ENCODE measurements around the gene TCHH. TPM values are rescaled to one million over a fixed set of nuclear protein-coding genes. Genes with fewer than 3 reads are reported as not detected.
"Not testable (repeated sequence)": the region's sequence is repeated elsewhere in the genome, so short reads cannot be mapped to it uniquely, and the experiment has no call there.

The TCHH gene
- total RNA-seq, 1 donor from 2014 or later, result 0.49 TPM

- H3K27ac Mint-ChIP-seq (ENCODE audit: unreplicated experiment), result no peak within 1 kb of the TSS
- no peak within 1 kb of the TSS for H3K4me3 Mint-ChIP-seq (ENCODE audit: unreplicated experiment)
- TF ChIP-seq CTCF (IDR thresholded peaks at IDR 0.05; ENCODE audit: partially characterized antibody, unreplicated experiment), result no peak
- no peaks in the 10 kb centered on the region for H3K4me1 Mint-ChIP-seq (ENCODE audit: low read depth, unreplicated experiment)
- no peaks in the 10 kb centered on the region for H3K27me3 Mint-ChIP-seq (ENCODE audit: unreplicated experiment)
- no peaks in the 10 kb centered on the region for H3K36me3 Mint-ChIP-seq (ENCODE audit: unreplicated experiment)
- H3K9me3 Mint-ChIP-seq (ENCODE audit: unreplicated experiment), result no peaks in the 10 kb centered on the region
- DNase-seq, result no peak
These were observed 26.1 kb downstream of the TCHH start, which contains the start of gene TCHHL1 for GRCh38 chr1:152089014-152089674. TCHHL1 (minus strand) TSS chr1:152089064; CDS start chr1:152088143, 921 bp downstream.

- no peaks in the 10 kb centered on the region for H3K4me1 Mint-ChIP-seq (ENCODE audit: low read depth, unreplicated experiment)
- H3K9me3 Mint-ChIP-seq (ENCODE audit: unreplicated experiment), result no peaks in the 10 kb centered on the region
- no peak for DNase-seq
- no peaks in the 10 kb centered on the region for H3K36me3 Mint-ChIP-seq (ENCODE audit: unreplicated experiment)
- no peaks in the 10 kb centered on the region for H3K27me3 Mint-ChIP-seq (ENCODE audit: unreplicated experiment)
- no peak overlapping the region for H3K27ac Mint-ChIP-seq (ENCODE audit: unreplicated experiment)
- no peak overlapping the region for H3K4me3 Mint-ChIP-seq (ENCODE audit: unreplicated experiment)
- TF ChIP-seq CTCF (IDR thresholded peaks at IDR 0.05; ENCODE audit: partially characterized antibody, unreplicated experiment), result no peak
These were observed 28.5 kb downstream of the TCHH start for GRCh38 chr1:152086760-152087159.

GRCh38 chr1:152084853-152085252 lies 30.4 kb downstream of the TCHH start:
- no peaks in the 10 kb centered on the region for H3K36me3 Mint-ChIP-seq (ENCODE audit: unreplicated experiment)
- no peaks in the 10 kb centered on the region for H3K4me1 Mint-ChIP-seq (ENCODE audit: low read depth, unreplicated experiment)
- H3K27me3 Mint-ChIP-seq (ENCODE audit: unreplicated experiment), result no peaks in the 10 kb centered on the region
- no peak for TF ChIP-seq CTCF (IDR thresholded peaks at IDR 0.05; ENCODE audit: partially characterized antibody, unreplicated experiment)
- H3K27ac Mint-ChIP-seq (ENCODE audit: unreplicated experiment), result no peak overlapping the region
- no peak overlapping the region for H3K4me3 Mint-ChIP-seq (ENCODE audit: unreplicated experiment)
- H3K9me3 Mint-ChIP-seq (ENCODE audit: unreplicated experiment), result no peaks in the 10 kb centered on the region
- DNase-seq, result no peak

GRCh38 chr1:152081026-152081425 lies 34.2 kb downstream of the TCHH start:
- not testable (repeated sequence) for H3K27me3 Mint-ChIP-seq (ENCODE audit: unreplicated experiment); H3K36me3 Mint-ChIP-seq (ENCODE audit: unreplicated experiment); H3K4me3 Mint-ChIP-seq (ENCODE audit: unreplicated experiment); H3K4me1 Mint-ChIP-seq (ENCODE audit: low read depth, unreplicated experiment); DNase-seq; H3K9me3 Mint-ChIP-seq (ENCODE audit: unreplicated experiment); H3K27ac Mint-ChIP-seq (ENCODE audit: unreplicated experiment)

- H3K4me3 Mint-ChIP-seq (ENCODE audit: unreplicated experiment); H3K27me3 Mint-ChIP-seq (ENCODE audit: unreplicated experiment); H3K4me1 Mint-ChIP-seq (ENCODE audit: low read depth, unreplicated experiment); H3K27ac Mint-ChIP-seq (ENCODE audit: unreplicated experiment); H3K9me3 Mint-ChIP-seq (ENCODE audit: unreplicated experiment); DNase-seq; H3K36me3 Mint-ChIP-seq (ENCODE audit: unreplicated experiment): not testable (repeated sequence)
These were observed 34.8 kb downstream of the TCHH start for GRCh38 chr1:152080494-152080893.

- TF ChIP-seq CTCF (IDR thresholded peaks at IDR 0.05; ENCODE audit: partially characterized antibody, unreplicated experiment), result no peak
- H3K4me1 Mint-ChIP-seq (ENCODE audit: low read depth, unreplicated experiment), result no peaks in the 10 kb centered on the region
- H3K27ac Mint-ChIP-seq (ENCODE audit: unreplicated experiment), result no peak overlapping the region
- no peaks in the 10 kb centered on the region for H3K27me3 Mint-ChIP-seq (ENCODE audit: unreplicated experiment)
- peaks cover 4% of the 10 kb centered on the region for H3K9me3 Mint-ChIP-seq (ENCODE audit: unreplicated experiment)
- peaks cover 4% of the 10 kb centered on the region for H3K36me3 Mint-ChIP-seq (ENCODE audit: unreplicated experiment)
- no peak for DNase-seq
- no peak overlapping the region for H3K4me3 Mint-ChIP-seq (ENCODE audit: unreplicated experiment)
These were observed 36.3 kb downstream of the TCHH start for GRCh38 chr1:152078831-152079441.

All from glutamatergic neuron (in vitro differentiated cells).